Loucy (cell line): ENCODE measurements around the gene INHA.
A peak's percentile ranks its signal among the peaks of the same experiment; 100 is the strongest.

ENCODE experiments used
- H2AFZ ChIP-seq: fragments of 200-600 bp; sonication (generic); 2 replicates; pipeline ENCODE4 v1.6.0; 2016; ENCODE audit warnings: antibody characterized with exemption, mild to moderate bottlenecking, low read length, moderate library complexity
- H3F3A ChIP-seq: fragments of 200-600 bp; 2 replicates; pipeline ENCODE4 v1.6.0; 2016; ENCODE audit warnings: antibody characterized with exemption, low read depth, mild to moderate bottlenecking
- H3K27me3 ChIP-seq: fragments of 200-600 bp; sonication (generic); 2 replicates; pipeline ENCODE4 v1.6.1; 2014; ENCODE audit warnings: low read length, mild to moderate bottlenecking; ENCODE audit not compliant: insufficient read depth, poor library complexity, severe bottlenecking
- H3K36me3 ChIP-seq: fragments of 200-600 bp; sonication (generic); 2 replicates; pipeline ENCODE4 v1.6.1; 2016; ENCODE audit warnings: low read length; ENCODE audit not compliant: insufficient read depth
- H3K4me1 ChIP-seq: fragments of 200-600 bp; sonication (generic); 2 replicates; pipeline ENCODE4 v1.5.1; 2014; ENCODE audit warnings: low read length, mild to moderate bottlenecking; ENCODE audit not compliant: insufficient read depth, poor library complexity, severe bottlenecking
- H3K4me2 ChIP-seq: fragments of 200-600 bp; sonication (generic); 2 replicates; pipeline ENCODE4 v1.6.0; 2014; ENCODE audit warnings: antibody characterized with exemption, low read length, low read depth, mild to moderate bottlenecking; ENCODE audit not compliant: poor library complexity, severe bottlenecking
- H3K4me3 ChIP-seq: fragments of 200-600 bp; sonication (generic); 2 replicates; pipeline ENCODE4 v1.5.1; 2014; ENCODE audit warnings: low read length, mild to moderate bottlenecking, mixed read lengths; ENCODE audit not compliant: poor library complexity, severe bottlenecking
- H3K79me2 ChIP-seq: fragments of 200-600 bp; sonication (generic); 2 replicates; pipeline ENCODE4 v1.6.1; 2014; ENCODE audit warnings: low read length; ENCODE audit not compliant: insufficient read depth
- H3K9ac ChIP-seq: fragments of 200-600 bp; sonication (generic); 2 replicates; pipeline ENCODE4 v1.6.0; 2014; ENCODE audit warnings: mild to moderate bottlenecking, low read depth, low read length, moderate library complexity; ENCODE audit not compliant: poor library complexity, severe bottlenecking
- H3K9me2 ChIP-seq: fragments of 200-600 bp; sonication (generic); replicated peaks from 2 replicates; pipeline ENCODE4 v1.6.1; 2016; ENCODE audit warnings: low read depth, low read length, mixed read lengths
- H3K9me3 ChIP-seq: fragments of 200-600 bp; sonication (generic); 2 replicates; pipeline ENCODE4 v1.6.1; 2014; ENCODE audit warnings: mild to moderate bottlenecking, antibody characterized with exemption, low read length, low read depth; ENCODE audit not compliant: insufficient read depth
- H4K20me1 ChIP-seq: fragments of 200-600 bp; sonication (generic); 2 replicates; pipeline ENCODE4 v1.6.0; 2014; ENCODE audit warnings: antibody characterized with exemption, low read length, mild to moderate bottlenecking; ENCODE audit not compliant: insufficient read depth, poor library complexity, severe bottlenecking
- CTCF ChIP-seq: fragments of 200-600 bp; sonication (generic); conservative IDR thresholded peaks from 2 replicates; pipeline ENCODE4 v1.5.1; 2014; ENCODE audit warnings: mild to moderate bottlenecking, antibody characterized with exemption, low read length
- EZH2phosphoT487 ChIP-seq: fragments of 200-600 bp; IDR thresholded peaks from 2 replicates; pipeline ENCODE4 v1.6.1; 2018; ENCODE audit warnings: antibody characterized with exemption, mild to moderate bottlenecking, moderate library complexity, borderline replicate concordance

INHA gene

GRCh38 chr2:219570194-219570923 is 1.8 kb upstream of the INHA start:
- Histone ChIP-seq H3K27me3 (no peaks in the 10 kb centered on the region), H3K79me2 (peaks cover 5% of the 10 kb centered on the region; the same call in 1 of the 2 replicates), H3K36me3 (no peaks in the 10 kb centered on the region), H3K4me3 (peak overlapping the region; percentile 90), H3F3A (no peaks in the 10 kb centered on the region), H3K9me3 (no peaks in the 10 kb centered on the region), H3K4me1 (peaks cover 16% of the 10 kb centered on the region), H3K4me2 (peak overlapping the region; percentile 82), H4K20me1 (peaks cover 9% of the 10 kb centered on the region), H3K9me2 (no peaks in the 10 kb centered on the region), H2AFZ (peak overlapping the region; percentile 79; the same call in 1 of the 2 replicates), H3K9ac (peak overlapping the region; percentile 67)
- TF ChIP-seq CTCF, result no peak

- H3K9me3 ChIP-seq, result no peaks in the 10 kb centered on the region
- peak overlapping the region; percentile 90 for H3K4me3 ChIP-seq
- peak overlapping the region; percentile 67 for H3K9ac ChIP-seq
- TF ChIP-seq EZH2phosphoT487 (no peak), CTCF (no peak)
- peak overlapping the region; percentile 82 for H3K4me2 ChIP-seq
- H3K4me1 ChIP-seq, result peaks cover 16% of the 10 kb centered on the region
- H3K27me3 ChIP-seq, result no peaks in the 10 kb centered on the region
- H3F3A ChIP-seq, result no peaks in the 10 kb centered on the region
- H3K36me3 ChIP-seq, result no peaks in the 10 kb centered on the region
- H2AFZ ChIP-seq, result peak overlapping the region; percentile 79; the same call in 1 of the 2 replicates
- no peaks in the 10 kb centered on the region for H3K9me2 ChIP-seq
- peaks cover 9% of the 10 kb centered on the region for H4K20me1 ChIP-seq
- peaks cover 5% of the 10 kb centered on the region; the same call in 1 of the 2 replicates for H3K79me2 ChIP-seq
Observed at GRCh38 chr2:219570924-219571310, 1.2 kb upstream of the INHA start.

DNA sequence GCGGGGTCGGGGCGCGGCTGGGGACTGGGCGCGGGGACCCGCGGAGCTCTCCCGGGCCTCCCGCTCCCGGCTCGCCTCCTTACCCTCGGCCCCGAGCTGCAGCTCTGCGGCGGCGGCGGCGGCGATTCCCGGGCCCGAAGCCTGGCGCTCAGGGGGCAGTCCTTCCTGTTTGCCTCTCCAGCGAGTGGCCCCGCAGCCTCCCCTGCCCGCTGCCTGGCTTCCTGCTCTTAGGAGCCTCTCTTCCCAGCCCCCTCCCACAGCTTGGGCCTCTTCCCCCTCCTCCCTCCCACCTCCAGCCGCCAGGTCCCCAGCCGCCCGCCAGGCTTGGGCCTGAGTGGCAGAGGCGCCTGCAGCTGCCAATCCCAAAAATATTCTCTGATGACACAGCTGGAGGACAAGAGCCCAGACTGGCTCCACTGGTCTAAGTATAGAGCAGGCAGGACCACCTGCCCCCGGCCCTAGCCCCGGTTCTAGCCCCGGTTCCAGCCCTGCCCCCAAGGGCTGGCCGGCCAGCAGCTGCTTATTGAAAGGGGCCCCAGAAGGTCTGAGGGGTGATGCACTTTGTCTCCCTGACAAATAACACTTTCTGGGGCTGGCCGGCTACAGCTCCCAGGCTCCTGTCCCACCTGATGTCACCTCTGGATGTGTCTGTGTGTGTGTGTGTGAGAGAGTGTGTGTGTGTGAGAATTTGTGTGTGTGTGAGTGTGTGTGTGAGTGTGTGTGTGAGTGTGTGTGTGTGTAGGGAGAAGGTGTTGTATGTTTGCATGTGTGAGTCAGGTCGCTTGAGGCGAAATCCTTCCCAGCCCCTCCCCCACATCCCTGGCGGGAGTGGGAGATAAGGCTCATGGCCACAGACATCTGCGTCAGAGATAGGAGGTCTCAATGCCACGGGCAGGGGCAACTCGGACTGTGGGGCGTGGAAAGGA is 536 bp upstream of the INHA start, which contains the start of gene OBSL1:
Gene OBSL1, minus strand, starts transcription at position 229 of the 926 bp plus-strand sequence. CDS start 307 bp downstream, outside the sequence.
- Histone ChIP-seq H3K36me3 (no peaks in the 10 kb centered on the region), H3K4me1 (peaks cover 16% of the 10 kb centered on the region), H4K20me1 (peaks cover 9% of the 10 kb centered on the region), H3F3A (no peaks in the 10 kb centered on the region), H3K9ac (peak within 1 kb of the TSS; percentile 67), H3K4me2 (peak within 1 kb of the TSS; percentile 82), H3K9me3 (no peaks in the 10 kb centered on the region), H3K9me2 (no peaks in the 10 kb centered on the region), H3K4me3 (peak within 1 kb of the TSS; percentile 90), H2AFZ (peak within 1 kb of the TSS; percentile 79), H3K79me2 (peaks cover 5% of the 10 kb centered on the region; the same call in 1 of the 2 replicates), H3K27me3 (no peaks in the 10 kb centered on the region)
- TF ChIP-seq EZH2phosphoT487 (no peak), CTCF (no peak)
